Measurements from ENCODE around the gene UNC13B.

The UNC13B gene

DNA sequence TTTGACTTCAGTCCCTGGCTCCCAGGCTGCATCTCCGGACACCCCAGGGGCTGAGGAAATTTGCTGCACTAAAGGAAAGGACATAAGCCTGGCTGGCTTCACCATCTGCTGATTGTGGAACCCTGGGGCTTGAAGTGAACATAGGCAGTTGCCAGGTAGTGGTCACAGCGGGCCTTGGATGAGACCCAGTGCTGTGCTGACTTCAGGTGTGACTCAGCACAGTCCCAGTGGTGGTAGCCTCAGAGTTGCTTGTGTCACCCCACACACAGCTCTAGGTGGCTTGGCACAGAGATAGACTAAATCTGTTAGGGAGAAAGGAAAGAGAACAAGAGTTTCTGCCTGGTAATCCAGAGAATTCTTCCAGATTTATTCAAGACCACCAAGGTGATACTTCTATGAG, 292.0 kb downstream of the UNC13B start:
- DNase-seq = no peak
